ENCODE measurements around the gene UBQLN1. TPM values are rescaled to one million over a fixed set of nuclear protein-coding genes. Genes with fewer than 3 reads are reported as not detected.

UBQLN1 gene
- total and polyA plus RNA-seq, 7 donors = 89.3 to 237 (median 151) TPM

DNA sequence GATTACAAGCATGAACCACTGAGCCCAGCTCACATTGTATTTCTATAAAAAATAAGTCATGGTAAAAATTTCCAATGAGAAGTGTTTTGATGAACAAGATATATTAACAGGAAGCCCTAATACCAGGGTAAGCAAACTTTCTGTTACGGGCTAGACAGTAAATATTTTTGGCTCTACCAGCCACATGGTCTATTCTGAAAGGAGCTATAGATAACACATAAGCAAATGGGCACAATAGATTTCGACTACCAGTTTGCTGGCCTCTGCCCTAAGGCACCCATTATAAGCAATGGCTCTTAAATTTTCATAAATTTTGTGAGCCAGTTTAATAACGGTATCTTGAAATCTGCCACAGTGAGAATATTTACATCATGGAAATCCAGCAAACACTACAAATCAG, 8.1 kb downstream of the UBQLN1 start:
- Histone ChIP-seq H3K9me3 (no peaks in the 10 kb centered on the region), H3K27ac (no peak overlapping the region), H3K4me3 (peak overlapping the region; percentile 39), H3K36me3 (ENCODE audit: insufficient read depth in 1 of 2, low read depth in 1 of 2) (peaks cover 0 to 3% of the 10 kb centered on the region in 2 donors), H3K27me3 (ENCODE audit: insufficient read depth in 3 of 3, low read length in 2 of 3) (no peaks in the 10 kb centered on the region), H3K4me1 (peaks cover 67% of the 10 kb centered on the region)
- no peak for ATAC-seq
- DNase-seq = no peak
- 81 to 92% (median 82%) methylated on average over 3 of the region's 3 CpGs for WGBS, 3 donors
- TF ChIP-seq, protein P1, sequence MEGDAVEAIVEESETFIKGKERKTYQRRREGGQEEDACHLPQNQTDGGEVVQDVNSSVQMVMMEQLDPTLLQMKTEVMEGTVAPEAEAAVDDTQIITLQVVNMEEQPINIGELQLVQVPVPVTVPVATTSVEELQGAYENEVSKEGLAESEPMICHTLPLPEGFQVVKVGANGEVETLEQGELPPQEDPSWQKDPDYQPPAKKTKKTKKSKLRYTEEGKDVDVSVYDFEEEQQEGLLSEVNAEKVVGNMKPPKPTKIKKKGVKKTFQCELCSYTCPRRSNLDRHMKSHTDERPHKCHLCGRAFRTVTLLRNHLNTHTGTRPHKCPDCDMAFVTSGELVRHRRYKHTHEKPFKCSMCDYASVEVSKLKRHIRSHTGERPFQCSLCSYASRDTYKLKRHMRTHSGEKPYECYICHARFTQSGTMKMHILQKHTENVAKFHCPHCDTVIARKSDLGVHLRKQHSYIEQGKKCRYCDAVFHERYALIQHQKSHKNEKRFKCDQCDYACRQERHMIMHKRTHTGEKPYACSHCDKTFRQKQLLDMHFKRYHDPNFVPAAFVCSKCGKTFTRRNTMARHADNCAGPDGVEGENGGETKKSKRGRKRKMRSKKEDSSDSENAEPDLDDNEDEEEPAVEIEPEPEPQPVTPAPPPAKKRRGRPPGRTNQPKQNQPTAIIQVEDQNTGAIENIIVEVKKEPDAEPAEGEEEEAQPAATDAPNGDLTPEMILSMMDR (IDR thresholded peaks at IDR 0.05) = no peak
- intact Hi-C loops (cut with DNase I) = no loop called here

DNA sequence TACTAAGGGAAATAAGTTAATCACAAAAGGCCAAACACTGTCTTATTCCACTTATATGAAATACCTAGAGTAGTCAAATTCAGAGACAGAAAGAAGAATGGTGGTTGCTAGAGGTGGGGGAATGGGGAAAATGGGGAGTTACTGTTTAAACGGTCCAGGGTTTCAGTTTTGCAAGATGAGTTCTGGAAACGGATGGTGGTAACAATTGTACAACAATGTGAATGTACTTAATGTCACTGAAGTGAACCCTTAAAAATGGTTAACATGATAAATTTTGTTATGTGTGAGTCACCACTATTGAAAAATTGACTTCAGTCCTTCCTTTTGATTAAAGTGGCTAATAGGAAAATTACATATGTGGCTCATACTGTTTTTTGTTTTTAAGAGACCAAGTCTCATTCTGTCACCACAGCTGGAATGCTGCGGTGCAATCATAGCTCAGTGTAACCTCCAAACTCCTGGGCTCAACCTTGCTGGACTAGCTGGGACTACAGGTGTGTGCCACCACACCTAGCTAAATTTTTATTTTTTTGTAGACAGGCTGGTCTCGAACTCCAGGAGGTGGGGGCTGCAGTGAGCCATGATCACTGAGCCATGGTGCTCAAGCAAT, 8.7 kb downstream of the UBQLN1 start:
- no peaks in the 10 kb centered on the region for H3K9me3 ChIP-seq
- no peak overlapping the region for H3K27ac ChIP-seq
- intact Hi-C loops (cut with DNase I) = no loop called here
- peak overlapping the region; percentile 39 for H3K4me3 ChIP-seq
- DNase-seq (no peak), ATAC-seq (peak in 1 of 4 donors; percentile 16)
- peaks cover 0 to 3% of the 10 kb centered on the region in 2 donors for H3K36me3 ChIP-seq (ENCODE audit: insufficient read depth in 1 of 2, low read depth in 1 of 2)
- H3K27me3 ChIP-seq (ENCODE audit: insufficient read depth in 3 of 3, low read length in 2 of 3) = no peaks in the 10 kb centered on the region
- peaks cover 69% of the 10 kb centered on the region for H3K4me1 ChIP-seq
- TF ChIP-seq, protein P1 (IDR thresholded peaks at IDR 0.05) = no peak
- 66 to 80% (median 71%) methylated on average over 4 of the region's 4 CpGs for WGBS, 3 donors

DNA sequence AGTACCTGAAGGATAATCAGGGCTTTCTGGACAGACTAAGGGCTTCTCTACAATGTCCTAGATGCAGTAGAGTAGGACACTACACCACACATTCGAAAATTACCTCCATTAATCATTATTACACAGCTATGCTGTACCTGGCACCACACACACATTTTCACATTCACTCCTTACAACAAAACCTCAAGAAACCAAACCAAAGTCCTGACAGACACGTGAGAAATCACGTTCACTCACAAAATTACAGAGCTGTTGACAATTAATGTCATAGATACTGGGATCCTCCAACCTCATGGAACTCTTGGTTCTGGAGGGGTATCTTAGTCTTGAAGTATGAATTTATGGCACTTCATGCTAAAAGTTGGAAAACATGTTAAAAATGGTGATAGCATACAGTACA, 16.3 kb downstream of the UBQLN1 start:
- no peak for DNase-seq
- TF ChIP-seq, protein P1 (IDR thresholded peaks at IDR 0.05) = no peak
- no peaks in the 10 kb centered on the region for H3K9me3 ChIP-seq
- H3K4me1 ChIP-seq = peaks cover 52% of the 10 kb centered on the region
- no peaks in the 10 kb centered on the region for H3K36me3 ChIP-seq (ENCODE audit: insufficient read depth in 1 of 2, low read depth in 1 of 2)
- peak overlapping the region; percentile 1 for H3K4me3 ChIP-seq
- intact Hi-C loops (cut with DNase I) = no loop called here
- H3K27ac ChIP-seq = no peak overlapping the region
- 62 to 92% (median 71%) methylated on average over 3 of the region's 3 CpGs for WGBS, 3 donors
- ATAC-seq = peak in 2 of 4 donors; percentile 10 to 51
- no peaks in the 10 kb centered on the region for H3K27me3 ChIP-seq (ENCODE audit: insufficient read depth in 3 of 3, low read length in 2 of 3)

DNA sequence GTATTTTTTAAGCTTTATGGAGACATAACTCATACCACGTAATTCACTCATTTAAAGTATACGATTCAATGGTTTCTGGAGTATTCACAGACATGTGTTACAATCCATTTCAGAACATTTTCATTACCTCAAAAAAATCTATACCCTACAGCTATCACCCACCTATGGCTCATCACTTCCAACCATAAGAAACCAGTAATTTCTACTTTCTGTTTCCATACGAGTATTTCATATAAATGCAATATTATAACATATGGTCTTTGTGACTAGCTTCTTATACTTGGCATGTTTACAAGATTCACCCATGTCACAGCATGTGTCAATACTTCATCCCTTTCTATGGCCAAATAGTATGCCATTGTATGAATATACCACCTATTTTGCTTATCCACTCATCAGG, 18.8 kb downstream of the UBQLN1 start:
- ATAC-seq (no peak), DNase-seq (no peak)
- Histone ChIP-seq H3K9me3 (no peaks in the 10 kb centered on the region), H3K27ac (no peak overlapping the region), H3K36me3 (ENCODE audit: insufficient read depth in 1 of 2, low read depth in 1 of 2) (no peaks in the 10 kb centered on the region), H3K4me3 (no peak overlapping the region), H3K4me1 (peaks cover 43% of the 10 kb centered on the region), H3K27me3 (ENCODE audit: insufficient read depth in 3 of 3, low read length in 2 of 3) (no peaks in the 10 kb centered on the region)
- intact Hi-C loops (cut with DNase I) = no loop called here
- TF ChIP-seq, protein P1 (IDR thresholded peaks at IDR 0.05) = no peak
- WGBS, 3 donors = 86 to 87% (median 87%) methylated on average over 3 of the region's 3 CpGs

DNA sequence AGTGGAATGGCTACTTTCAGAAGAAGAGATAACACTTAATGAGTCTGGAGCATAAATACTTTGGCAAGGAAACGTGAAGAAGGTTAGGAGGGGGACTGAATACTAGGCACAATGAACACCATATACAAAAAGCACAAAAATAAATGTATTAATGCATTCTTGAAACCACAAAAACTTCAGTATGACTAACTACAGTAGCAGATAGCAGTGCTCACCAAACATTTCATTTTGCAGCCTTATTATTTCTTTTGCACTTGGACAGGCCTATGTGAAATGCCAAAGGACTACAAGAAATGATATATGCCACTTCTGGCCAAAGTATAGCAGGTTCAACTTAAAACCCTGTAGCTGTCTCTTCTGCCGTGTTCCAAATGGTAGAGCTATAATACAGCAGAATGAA, 26.3 kb downstream of the UBQLN1 start:
- H3K9me3 ChIP-seq = no peaks in the 10 kb centered on the region
- TF ChIP-seq, protein P1 (IDR thresholded peaks at IDR 0.05) = no peak
- DNase-seq = no peak
- H3K4me1 ChIP-seq = peaks cover 8% of the 10 kb centered on the region
- H3K27ac ChIP-seq = no peak overlapping the region
- WGBS, 3 donors = 64 to 90% (median 68%) methylated on average over 2 of the region's 2 CpGs
- no peaks in the 10 kb centered on the region for H3K27me3 ChIP-seq (ENCODE audit: insufficient read depth in 3 of 3, low read length in 2 of 3)
- H3K36me3 ChIP-seq (ENCODE audit: insufficient read depth in 1 of 2, low read depth in 1 of 2) = peaks cover 5 to 62% of the 10 kb centered on the region in 2 donors
- no peak overlapping the region for H3K4me3 ChIP-seq
- intact Hi-C loops (cut with DNase I) = no loop called here
- no peak for ATAC-seq
